HepG2 (cell line): ENCODE measurements around the gene CAPN15. TPM values are rescaled to one million over a fixed set of nuclear protein-coding genes. Genes with fewer than 3 reads are reported as not detected.

Source experiments
- ATRX ChIP-seq: sonication (generic); formaldehyde crosslinking; IDR thresholded peaks from 2 replicates; pipeline ENCODE4 v1.4.0; 2020; ENCODE audit warnings: missing genetic modification reagents, borderline replicate concordance
- CBX1 ChIP-seq: IDR thresholded peaks from one replicate; pipeline ENCODE4 v1.6.1; 2016; ENCODE audit warnings: antibody characterized with exemption, low read depth
- HHEX ChIP-seq: IDR thresholded peaks from 2 replicates; pipeline ENCODE4 v1.6.1; 2016; ENCODE audit warnings: control low read depth
- KDM2A ChIP-seq: sonication (generic); formaldehyde crosslinking; IDR thresholded peaks from 2 replicates; pipeline ENCODE4 v1.4.0; 2020; ENCODE audit warnings: low read depth, missing genetic modification reagents, borderline replicate concordance
- NCOA2 ChIP-seq: sonication (generic); formaldehyde crosslinking; IDR thresholded peaks from 2 replicates; pipeline ENCODE4 v1.8.0; 2022; ENCODE audit warnings: inconsistent platforms
- NFRKB ChIP-seq: fragments of 450-650 bp; IDR thresholded peaks from 2 replicates; pipeline ENCODE4 v1.6.1; 2017
- SPEN ChIP-seq: sonication (generic); formaldehyde crosslinking; IDR thresholded peaks from 2 replicates; pipeline ENCODE4 v1.5.1; 2020; ENCODE audit warnings: low read depth, mild to moderate bottlenecking, missing genetic modification reagents
- STAT5B ChIP-seq: sonication (generic); formaldehyde crosslinking; IDR thresholded peaks from 2 replicates; pipeline ENCODE4 v1.4.0; 2020; ENCODE audit warnings: missing genetic modification reagents
- TBX3 ChIP-seq: fragments of 450-650 bp; IDR thresholded peaks from 2 replicates; pipeline ENCODE4 v1.6.1; 2017; ENCODE audit warnings: antibody characterized with exemption, mild to moderate bottlenecking, inconsistent platforms, borderline replicate concordance
- TSC22D2 ChIP-seq: sonication (generic); formaldehyde crosslinking; IDR thresholded peaks from 2 replicates; pipeline ENCODE4 v1.5.1; 2020; ENCODE audit warnings: missing genetic modification reagents, mild to moderate bottlenecking, borderline replicate concordance
- ZBTB40 ChIP-seq, 2 experiments: fragments of 450-650 bp in 1 of 2; sonication (generic) in 1 of 2; formaldehyde crosslinking in 1 of 2; IDR thresholded peaks; 2 replicates each; pipeline versions ENCODE4 v1.6.1 to v1.8.0; 2016 to 2022; ENCODE audit warnings: antibody characterized with exemption in 1 of 2, mild to moderate bottlenecking in 1 of 2, missing genetic modification reagents in 1 of 2
- ZHX2 ChIP-seq, 2 experiments: sonication (generic) in 1 of 2; formaldehyde crosslinking in 1 of 2; IDR thresholded peaks; 2 replicates each; pipeline versions ENCODE4 v1.6.1 to v1.9.0; 2014 to 2022; ENCODE audit warnings: antibody characterized with exemption in 1 of 2, borderline replicate concordance in 1 of 2, inconsistent platforms in 1 of 2, low read depth in 1 of 2, missing genetic modification reagents in 1 of 2
- ZNF160 ChIP-seq: sonication (generic); formaldehyde crosslinking; IDR thresholded peaks from 2 replicates; pipeline ENCODE4 v1.8.0; 2022; ENCODE audit warnings: mild to moderate bottlenecking, inconsistent platforms, missing genetic modification reagents
- ZNF263 ChIP-seq: sonication (generic); formaldehyde crosslinking; IDR thresholded peaks from 2 replicates; pipeline ENCODE4 v1.4.0; 2020; ENCODE audit warnings: missing genetic modification reagents
- polyA plus RNA-seq, 8 experiments: library from polyadenylated mRNA; depleted of rRNA in 3 of 8; stranded (reverse) in 7 of 8; unstranded in 1 of 8; fragments of >200 nt; fragmentation: Illumina TruSeq in 4 of 8; extraction: Trizol in 4 of 8; gene quantifications; 2 replicates each; pipeline versions ENCODE4 v1.2.1 to v1.2.3, GENCODE V29; 2011 to 2016; ENCODE audit warnings: low read depth in 4 of 8, missing spikeins in 1 of 8, mixed read lengths in 1 of 8; ENCODE audit not compliant: insufficient read depth in 1 of 8
- total RNA-seq, 5 experiments: library from RNA; depleted of rRNA; stranded (reverse); fragments of >200 nt; fragmentation: Illumina TruSeq; extraction: Trizol; gene quantifications; 2 replicates each; pipeline ENCODE4 v1.2.3, GENCODE V29; 2016; ENCODE audit warnings: low read depth in 1 of 5

Gene CAPN15
- total and polyA plus RNA-seq, 2 of the 13 experiments (the other 11 are each of a cell fraction or from before 2014, with no cell fraction given) = 14.9 to 24.5 TPM

GRCh38 chr16:526181-527014 lies 1.1 kb upstream of the CAPN15 start (continued):
- TF ChIP-seq ZHX2 (IDR thresholded peaks at IDR 0.05; ENCODE audit: low read depth) (no peak), ZHX2 (CRISPR knock-in tag; IDR thresholded peaks at IDR 0.05; ENCODE audit: borderline replicate concordance) (no peak), TSC22D2 (CRISPR knock-in tag) (no peak), STAT5B (CRISPR knock-in tag) (no peak), ATRX (no peak), ZBTB40 (IDR thresholded peaks at IDR 0.05) (no peak), ZBTB40 (CRISPR knock-in tag; IDR thresholded peaks at IDR 0.05) (0 out of 2 replicates have a peak, but pooled peaks have one; percentile 4), SPEN (CRISPR knock-in tag) (no peak), NCOA2 (CRISPR knock-in tag) (no peak), ZNF263 (CRISPR knock-in tag) (0 out of 2 replicates have a peak, but pooled peaks have one; percentile 1), KDM2A (CRISPR knock-in tag) (no peak), NFRKB (no peak), CBX1 (no peak), TBX3 (no peak), ZNF160 (CRISPR knock-in tag) (no peak), HHEX (CRISPR knock-in tag) (no peak)
